Lower leg skin (tissue), 3 donors: ENCODE results near the gene PFN4.

Experiments
- CTCF ChIP-seq, 3 donors: fragments of 450-650 bp; IDR thresholded peaks; one replicate each; pipeline ENCODE4 v1.5.1; 2016; ENCODE audit warnings: antibody characterized with exemption in 3 of 3, mild to moderate bottlenecking in 3 of 3, moderate library complexity in 2 of 3
- POLR2A ChIP-seq, 2 donors: fragments of 450-650 bp; IDR thresholded peaks; one replicate each; pipeline ENCODE4 v1.6.1; 2016 to 2017; ENCODE audit warnings: antibody characterized with exemption in 2 of 2, mild to moderate bottlenecking in 1 of 2, moderate library complexity in 1 of 2

- TF ChIP-seq CTCF (IDR thresholded peaks at IDR 0.05) (no peak), POLR2A (IDR thresholded peaks at IDR 0.05) (no peak)
Observed at GRCh38 chr2:24073816-24074215, 49.3 kb downstream of the PFN4 start.
